Keratinocyte (primary cell): ENCODE data around the gene HAUS1.

Experiments
- EZH2 ChIP-seq: IDR thresholded peaks from one replicate; pipeline ENCODE4 v1.6.1; 2012; ENCODE audit warnings: inconsistent platforms, mild to moderate bottlenecking, low read length, moderate library complexity
- TF ChIP-seq, protein P1 (sequence below), 3 experiments: IDR thresholded peaks in 1 of 3; conservative IDR thresholded peaks in 1 of 3; optimal IDR thresholded peaks in 1 of 3; 2 replicates in 2 of 3; 3 replicates in 1 of 3; pipeline versions ENCODE3 to v1.5.1; 2011; ENCODE audit warnings: low read length in 3 of 3, mild to moderate bottlenecking in 3 of 3, moderate library complexity in 2 of 3, control low read depth in 1 of 3, inconsistent platforms in 1 of 3; ENCODE audit not compliant: insufficient read depth in 2 of 3; ENCODE audit errors: extremely low read depth in 1 of 3

DNA sequence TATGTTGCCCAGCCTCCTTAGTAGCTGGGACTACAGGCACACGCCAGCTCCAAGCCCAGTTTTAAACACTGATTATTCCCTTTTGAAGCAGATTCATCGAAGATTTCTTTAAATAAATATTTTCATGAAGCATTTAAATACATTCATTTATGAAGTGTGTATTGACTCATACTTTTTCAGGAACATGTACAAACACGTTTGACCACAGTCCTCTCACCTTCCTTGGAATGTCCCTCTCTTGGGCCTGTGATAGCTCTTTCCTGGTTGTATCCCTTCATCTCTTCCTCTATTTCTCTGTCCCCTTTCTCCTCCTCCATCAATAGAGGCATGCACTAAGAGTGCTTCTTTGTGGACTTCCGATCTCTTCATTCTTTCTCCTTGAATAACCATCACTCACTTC, 34.7 kb upstream of the HAUS1 start:
- TF ChIP-seq, protein P1, sequence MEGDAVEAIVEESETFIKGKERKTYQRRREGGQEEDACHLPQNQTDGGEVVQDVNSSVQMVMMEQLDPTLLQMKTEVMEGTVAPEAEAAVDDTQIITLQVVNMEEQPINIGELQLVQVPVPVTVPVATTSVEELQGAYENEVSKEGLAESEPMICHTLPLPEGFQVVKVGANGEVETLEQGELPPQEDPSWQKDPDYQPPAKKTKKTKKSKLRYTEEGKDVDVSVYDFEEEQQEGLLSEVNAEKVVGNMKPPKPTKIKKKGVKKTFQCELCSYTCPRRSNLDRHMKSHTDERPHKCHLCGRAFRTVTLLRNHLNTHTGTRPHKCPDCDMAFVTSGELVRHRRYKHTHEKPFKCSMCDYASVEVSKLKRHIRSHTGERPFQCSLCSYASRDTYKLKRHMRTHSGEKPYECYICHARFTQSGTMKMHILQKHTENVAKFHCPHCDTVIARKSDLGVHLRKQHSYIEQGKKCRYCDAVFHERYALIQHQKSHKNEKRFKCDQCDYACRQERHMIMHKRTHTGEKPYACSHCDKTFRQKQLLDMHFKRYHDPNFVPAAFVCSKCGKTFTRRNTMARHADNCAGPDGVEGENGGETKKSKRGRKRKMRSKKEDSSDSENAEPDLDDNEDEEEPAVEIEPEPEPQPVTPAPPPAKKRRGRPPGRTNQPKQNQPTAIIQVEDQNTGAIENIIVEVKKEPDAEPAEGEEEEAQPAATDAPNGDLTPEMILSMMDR (optimal IDR thresholded peaks at IDR 0.05 in 1 of 3, IDR thresholded peaks at IDR 0.05 in 1 of 3, conservative IDR thresholded peaks at IDR 0.05 in 1 of 3; ENCODE audit: extremely low read depth in 1 of 3, insufficient read depth in 2 of 3, low read length in 3 of 3), result no peak
- TF ChIP-seq EZH2, result no peak
